Measurements from ENCODE around the gene FHL3. TPM values are rescaled to one million over a fixed set of nuclear protein-coding genes. Genes with fewer than 3 reads are reported as not detected.

The FHL3 gene
- total and polyA plus RNA-seq, 9 of the 15 experiments (the other 6 are each of a cell fraction or from before 2014, with no cell fraction given): 6.1 to 144 (median 34.1) TPM

DNA sequence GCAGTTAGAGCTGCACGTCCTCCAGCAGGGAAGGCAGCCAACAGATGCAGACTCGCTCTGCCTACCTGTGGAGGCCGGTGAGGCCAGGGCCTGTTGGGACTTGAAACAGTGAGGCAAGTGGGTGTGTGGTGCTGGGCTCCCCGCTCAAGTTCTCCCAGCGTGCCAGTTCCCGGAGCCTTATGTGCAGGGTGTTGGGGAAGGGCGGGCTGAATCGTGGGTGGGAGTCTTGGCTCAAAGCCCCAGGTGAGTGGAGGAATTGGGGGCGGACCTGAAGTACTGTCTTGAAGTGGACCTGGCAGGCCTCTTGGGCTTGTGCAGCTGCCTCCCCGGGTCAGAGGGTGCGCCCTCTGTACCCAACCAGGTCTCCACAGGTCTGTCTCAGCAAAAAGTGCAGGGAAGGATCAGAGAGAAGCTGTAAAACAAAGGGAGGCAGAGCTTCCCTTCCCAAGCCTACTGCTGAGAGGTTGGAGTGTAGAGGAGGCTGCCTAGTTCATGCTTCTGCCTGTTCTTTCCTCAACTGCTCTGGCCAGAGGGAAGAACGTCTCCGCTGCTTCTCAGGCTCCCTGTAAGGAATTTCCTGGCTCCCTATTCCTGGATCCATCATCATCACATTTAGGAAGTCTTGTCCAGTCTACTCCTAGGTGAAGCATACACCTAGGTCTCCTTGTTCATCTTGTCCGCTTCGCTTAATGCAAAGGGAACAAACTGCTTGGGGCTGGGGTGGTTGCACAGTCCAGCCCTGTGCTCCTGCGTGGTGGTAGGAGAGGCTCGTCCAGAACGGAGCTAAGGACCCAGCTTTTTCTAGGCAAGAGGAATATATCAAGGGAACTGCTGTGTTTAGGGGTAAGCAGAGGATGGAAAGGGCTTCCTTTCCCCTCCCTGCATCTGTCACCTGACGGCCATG is 22.1 kb upstream of the FHL3 start:
- intact Hi-C loops (cut with micrococcal nuclease) (no loop called here), in situ Hi-C loops (cut with MboI) (loop anchor here (25.0 kb wide), 1 partner anchor 560 kb away; no protein-coding TSS in a partner anchor)
- ChIA-PET POLR2A (interaction anchor here (0.6 to 7.5 kb wide), 15 partner anchors 8 to 1981 kb away, joined by 3 to 71 read pairs (median 5); partner anchors contain the start of gene UTP11), CTCF (ENCODE audit: low intra/inter-chr PET ratio) (interaction anchor here (0.6 kb wide), 1 partner anchor 550 kb away, joined by 3 read pairs; no protein-coding TSS in a partner anchor)
- no peak for FAIRE-seq
- no TSS peak for BruUV-seq (replicated peaks)
- H3K36me3 ChIP-seq (ENCODE audit: control insufficient read depth, insufficient read depth, low read length): peaks cover 50% of the 10 kb centered on the region
- no peaks in the 10 kb centered on the region for H3K79me2 ChIP-seq (ENCODE audit: control insufficient read depth, insufficient read depth, low read length)
- H4K20me1 ChIP-seq (replicated peaks; ENCODE audit: control insufficient read depth, insufficient read depth, low read length): peaks cover 21% of the 10 kb centered on the region
- no peaks in the 10 kb centered on the region for H3K27me3 ChIP-seq (ENCODE audit: control insufficient read depth in 2 of 2, insufficient read depth in 2 of 2, low read length in 2 of 2)
- peak overlapping the region in 1 of 2 experiments; percentile 42; a peak in 2 of 4 replicates for H3K9ac ChIP-seq (ENCODE audit: insufficient read depth in 1 of 2, low read depth in 2 of 2, low read length in 2 of 2)
- no peaks in the 10 kb centered on the region for H3K9me1 ChIP-seq (ENCODE audit: control insufficient read depth, insufficient read depth, low read length)
- no peak overlapping the region for H3K27ac ChIP-seq (ENCODE audit: extremely low read depth, low read depth, low read length)
- DNase-seq (ENCODE audit: extremely low read depth in 1 of 4, low spot score in 3 of 4): no peak
- peaks cover 10 to 34% of the 10 kb centered on the region in 2 experiments; a peak in 4 of 5 replicates for H3K4me1 ChIP-seq (replicated peaks in 1 of 2; ENCODE audit: control insufficient read depth in 2 of 2, insufficient read depth in 2 of 2, low read length in 2 of 2)
- WGBS (ENCODE audit: insufficient coverage, low coverage, missing lambda C conversion rate): 80% methylated on average over 18 of the region's 19 CpGs
- no peaks in the 10 kb centered on the region for H3K9me3 ChIP-seq (replicated peaks; ENCODE audit: control insufficient read depth, insufficient read depth, low read depth, low read length)
- H3K4me3 ChIP-seq: no peak overlapping the region
- ATAC-seq: peak; percentile 5
- no peak overlapping the region for H3K4me2 ChIP-seq (ENCODE audit: insufficient read depth, low read length)
- H2AFZ ChIP-seq (ENCODE audit: low read depth, low read length): no peak overlapping the region
- TF ChIP-seq RBFOX2 (IDR thresholded peaks at IDR 0.05; ENCODE audit: low read depth, low read length) (peak; percentile 64), BRCA1 (IDR thresholded peaks at IDR 0.05) (no peak), BRCA1 (CRISPR knock-in tag; IDR thresholded peaks at IDR 0.05) (no peak), SUPT5H (IDR thresholded peaks at IDR 0.05) (0 out of 2 replicates have a peak, but pooled peaks have one; percentile 18), GTF2F1 (IDR thresholded peaks at IDR 0.05; ENCODE audit: low read depth, low read length) (no peak), ID3 (CRISPR knock-in tag; IDR thresholded peaks at IDR 0.05) (no peak), ID3 (tag; IDR thresholded peaks at IDR 0.05) (no peak), RBM22 (IDR thresholded peaks at IDR 0.05; ENCODE audit: low read depth, low read length, poor library complexity, severe bottlenecking) (peak; percentile 81), ZNF507 (tag; conservative IDR thresholded peaks at IDR 0.05) (no peak), PTTG1 (tag; IDR thresholded peaks at IDR 0.05; ENCODE audit: low read depth) (no peak), CCNT2 (IDR thresholded peaks at IDR 0.05; ENCODE audit: borderline replicate concordance, extremely low read depth, insufficient read length, low read depth, low read length) (no peak), ZNF707 (CRISPR knock-in tag; conservative IDR thresholded peaks at IDR 0.05) (no peak)
- TF ChIP-seq, protein P1, sequence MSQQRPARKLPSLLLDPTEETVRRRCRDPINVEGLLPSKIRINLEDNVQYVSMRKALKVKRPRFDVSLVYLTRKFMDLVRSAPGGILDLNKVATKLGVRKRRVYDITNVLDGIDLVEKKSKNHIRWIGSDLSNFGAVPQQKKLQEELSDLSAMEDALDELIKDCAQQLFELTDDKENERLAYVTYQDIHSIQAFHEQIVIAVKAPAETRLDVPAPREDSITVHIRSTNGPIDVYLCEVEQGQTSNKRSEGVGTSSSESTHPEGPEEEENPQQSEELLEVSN (IDR thresholded peaks at IDR 0.05; ENCODE audit: borderline replicate concordance in 1 of 2, extremely low read depth in 1 of 2, insufficient read depth in 1 of 2, insufficient read length in 1 of 2, low read depth in 1 of 2, low read length in 1 of 2, poor library complexity in 1 of 2, severe bottlenecking in 1 of 2): no peak
- TF ChIP-seq, protein P2, sequence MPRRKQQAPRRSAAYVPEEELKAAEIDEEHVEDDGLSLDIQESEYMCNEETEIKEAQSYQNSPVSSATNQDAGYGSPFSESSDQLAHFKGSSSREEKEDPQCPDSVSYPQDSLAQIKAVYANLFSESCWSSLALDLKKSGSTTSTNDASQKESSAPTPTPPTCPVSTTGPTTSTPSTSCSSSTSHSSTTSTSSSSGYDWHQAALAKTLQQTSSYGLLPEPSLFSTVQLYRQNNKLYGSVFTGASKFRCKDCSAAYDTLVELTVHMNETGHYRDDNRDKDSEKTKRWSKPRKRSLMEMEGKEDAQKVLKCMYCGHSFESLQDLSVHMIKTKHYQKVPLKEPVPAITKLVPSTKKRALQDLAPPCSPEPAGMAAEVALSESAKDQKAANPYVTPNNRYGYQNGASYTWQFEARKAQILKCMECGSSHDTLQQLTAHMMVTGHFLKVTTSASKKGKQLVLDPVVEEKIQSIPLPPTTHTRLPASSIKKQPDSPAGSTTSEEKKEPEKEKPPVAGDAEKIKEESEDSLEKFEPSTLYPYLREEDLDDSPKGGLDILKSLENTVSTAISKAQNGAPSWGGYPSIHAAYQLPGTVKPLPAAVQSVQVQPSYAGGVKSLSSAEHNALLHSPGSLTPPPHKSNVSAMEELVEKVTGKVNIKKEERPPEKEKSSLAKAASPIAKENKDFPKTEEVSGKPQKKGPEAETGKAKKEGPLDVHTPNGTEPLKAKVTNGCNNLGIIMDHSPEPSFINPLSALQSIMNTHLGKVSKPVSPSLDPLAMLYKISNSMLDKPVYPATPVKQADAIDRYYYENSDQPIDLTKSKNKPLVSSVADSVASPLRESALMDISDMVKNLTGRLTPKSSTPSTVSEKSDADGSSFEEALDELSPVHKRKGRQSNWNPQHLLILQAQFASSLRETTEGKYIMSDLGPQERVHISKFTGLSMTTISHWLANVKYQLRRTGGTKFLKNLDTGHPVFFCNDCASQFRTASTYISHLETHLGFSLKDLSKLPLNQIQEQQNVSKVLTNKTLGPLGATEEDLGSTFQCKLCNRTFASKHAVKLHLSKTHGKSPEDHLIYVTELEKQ (CRISPR knock-in tag; IDR thresholded peaks at IDR 0.05): no peak
